Epithelial cell of proximal tubule (primary cell): ENCODE results near the gene TTL. TPM values are rescaled to one million over a fixed set of nuclear protein-coding genes. Genes with fewer than 3 reads are reported as not detected.

Source experiments
- DNase-seq: peaks from one replicate; pipeline ENCODE4 v3.0.0-alpha.2; 2011; ENCODE audit warnings: low read depth
- H3K4me3 ChIP-seq: 2 replicates; pipeline ENCODE4 v1.5.1; 2011; ENCODE audit warnings: low read depth, mild to moderate bottlenecking, low read length
- total RNA-seq: library from RNA; depleted of rRNA; stranded (reverse); fragments of >200 nt; gene quantifications from 2 replicates; pipeline ENCODE4 v1.2.3, GENCODE V29; 2015
- TF ChIP-seq, protein P1 (sequence below): conservative IDR thresholded peaks from 2 replicates; pipeline ENCODE4 v1.5.1; 2012; ENCODE audit warnings: low read depth, mild to moderate bottlenecking, low read length

TTL gene
- total RNA-seq, 1 donor from 2014 or later, result 42.3 TPM

- no peak overlapping the region for H3K4me3 ChIP-seq
- TF ChIP-seq, protein P1, sequence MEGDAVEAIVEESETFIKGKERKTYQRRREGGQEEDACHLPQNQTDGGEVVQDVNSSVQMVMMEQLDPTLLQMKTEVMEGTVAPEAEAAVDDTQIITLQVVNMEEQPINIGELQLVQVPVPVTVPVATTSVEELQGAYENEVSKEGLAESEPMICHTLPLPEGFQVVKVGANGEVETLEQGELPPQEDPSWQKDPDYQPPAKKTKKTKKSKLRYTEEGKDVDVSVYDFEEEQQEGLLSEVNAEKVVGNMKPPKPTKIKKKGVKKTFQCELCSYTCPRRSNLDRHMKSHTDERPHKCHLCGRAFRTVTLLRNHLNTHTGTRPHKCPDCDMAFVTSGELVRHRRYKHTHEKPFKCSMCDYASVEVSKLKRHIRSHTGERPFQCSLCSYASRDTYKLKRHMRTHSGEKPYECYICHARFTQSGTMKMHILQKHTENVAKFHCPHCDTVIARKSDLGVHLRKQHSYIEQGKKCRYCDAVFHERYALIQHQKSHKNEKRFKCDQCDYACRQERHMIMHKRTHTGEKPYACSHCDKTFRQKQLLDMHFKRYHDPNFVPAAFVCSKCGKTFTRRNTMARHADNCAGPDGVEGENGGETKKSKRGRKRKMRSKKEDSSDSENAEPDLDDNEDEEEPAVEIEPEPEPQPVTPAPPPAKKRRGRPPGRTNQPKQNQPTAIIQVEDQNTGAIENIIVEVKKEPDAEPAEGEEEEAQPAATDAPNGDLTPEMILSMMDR, result no peak
- no peak for DNase-seq
Measured at GRCh38 chr2:112580084-112580483, 98.1 kb downstream of the TTL start.

DNA sequence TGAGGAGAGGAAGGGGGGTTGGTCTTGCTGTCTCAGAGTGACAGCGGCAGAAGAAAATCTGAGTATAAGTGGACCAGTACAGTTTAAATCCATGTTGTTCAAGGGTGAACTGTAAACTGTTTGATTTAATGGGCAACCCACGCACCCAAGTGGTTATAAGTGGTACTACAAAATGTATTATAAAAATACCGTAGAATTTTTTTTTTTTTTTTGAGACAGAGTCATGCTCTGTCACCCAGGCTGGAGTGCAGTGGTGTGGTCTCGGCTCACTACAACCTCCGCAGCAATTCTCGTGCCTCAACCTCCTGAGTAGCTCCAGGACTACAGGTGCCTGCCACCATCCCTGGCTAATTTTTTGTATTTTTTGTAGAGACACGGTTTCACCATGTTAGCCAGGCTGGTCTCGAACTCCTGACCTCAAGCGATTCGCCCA, 100.4 kb downstream of the TTL start:
- TF ChIP-seq, protein P1, result peak; percentile 54
- DNase-seq, result no peak
- H3K4me3 ChIP-seq, result no peak overlapping the region

GRCh38 chr2:112583497-112584133, 101.7 kb downstream of the TTL start:
- DNase-seq, result no peak
- TF ChIP-seq, protein P1, result no peak
- peak overlapping the region; percentile 98 for H3K4me3 ChIP-seq

- H3K4me3 ChIP-seq, result peak within 1 kb of the TSS; percentile 98
- DNase-seq, result peak; percentile 67
- TF ChIP-seq, protein P1, result peak; percentile 25
Measured at GRCh38 chr2:112584134-112584890, 102.4 kb downstream of the TTL start, which contains the start of gene CHCHD5. CHCHD5 (plus strand) TSS chr2:112584609; CDS start chr2:112584648, 39 bp downstream.

- peak overlapping the region; percentile 98 for H3K4me3 ChIP-seq
- no peak for DNase-seq
- TF ChIP-seq, protein P1, result no peak
Measured at GRCh38 chr2:112584891-112585250, 102.9 kb downstream of the TTL start.

- H3K4me3 ChIP-seq, result peak overlapping the region; percentile 98
- TF ChIP-seq, protein P1, result no peak
- DNase-seq, result no peak
Measured at GRCh38 chr2:112585400-112585799, 103.4 kb downstream of the TTL start.
